PC-9 (cell line): ENCODE results near the gene VANGL2. TPM values are rescaled to one million over a fixed set of nuclear protein-coding genes. Genes with fewer than 3 reads are reported as not detected.

Experiments
- BruUV-seq: library from RNA; stranded (reverse); fragments of 400-500 nt; replicated peaks from 2 replicates; lab custom pipeline; 2021; lab: Mats Ljungman, UMichigan
- CTCF ChIA-PET: fragments of 300-600 bp; sonication (Branson Sonifier 250); formaldehyde crosslinking; loops from one replicate; lab custom pipeline; 2022; ENCODE audit warnings: antibody characterized with exemption; lab: Charles Lee
- POLR2A ChIA-PET: fragments of 300-600 bp; sonication (Branson Sonifier 250); formaldehyde crosslinking; loops from one replicate; lab custom pipeline; 2022; ENCODE audit warnings: antibody characterized with exemption; ENCODE audit not compliant: unreplicated experiment; lab: Charles Lee
- DNase-seq, 2 experiments: peaks; one replicate each; pipeline versions ENCODE4 v3.0.0 to v3.0.0-alpha.2; 2015 to 2022; ENCODE audit warnings: mixed read lengths in 1 of 2
- H2AFZ ChIP-seq: fragments of 200-600 bp; sonication (generic); 2 replicates; pipeline ENCODE4 v1.8.1; 2017; ENCODE audit warnings: antibody characterized with exemption
- H3F3A ChIP-seq: fragments of 200-600 bp; sonication (generic); 2 replicates; pipeline ENCODE4 v1.8.1; 2017; ENCODE audit warnings: antibody characterized with exemption, mild to moderate bottlenecking, low read depth; ENCODE audit not compliant: insufficient read depth
- H3K27ac ChIP-seq: fragments of 200-600 bp; sonication (generic); 2 replicates; pipeline ENCODE4 v1.6.1; 2016; ENCODE audit warnings: mixed run types
- H3K27me3 ChIP-seq: fragments of 200-600 bp; sonication (generic); 2 replicates; pipeline ENCODE4 v1.6.1; 2016; ENCODE audit warnings: low read depth, mixed run types; ENCODE audit not compliant: insufficient read depth
- H3K36me3 ChIP-seq: fragments of 200-600 bp; sonication (generic); 2 replicates; pipeline ENCODE4 v1.6.1; 2016; ENCODE audit warnings: low read depth, mixed run types
- H3K4me1 ChIP-seq: fragments of 200-600 bp; sonication (generic); replicated peaks from 2 replicates; pipeline ENCODE4 v1.6.1; 2016; ENCODE audit warnings: mixed run types; ENCODE audit not compliant: insufficient read depth
- H3K4me2 ChIP-seq: fragments of 200-600 bp; sonication (generic); 2 replicates; pipeline ENCODE4 v1.6.1; 2017; ENCODE audit warnings: mixed run types
- H3K4me3 ChIP-seq: fragments of 200-600 bp; sonication (generic); 2 replicates; pipeline ENCODE4 v1.6.1; 2016; ENCODE audit warnings: mixed run types
- H3K79me2 ChIP-seq: fragments of 200-600 bp; sonication (generic); 2 replicates; pipeline ENCODE4 v1.6.1; 2017; ENCODE audit warnings: low read depth, mixed run types
- H3K9me2 ChIP-seq: fragments of 200-600 bp; sonication (generic); 2 replicates; pipeline ENCODE4 v1.8.1; 2017; ENCODE audit warnings: mild to moderate bottlenecking; ENCODE audit not compliant: insufficient read depth
- H3K9me3 ChIP-seq: fragments of 200-600 bp; sonication (generic); 2 replicates; pipeline ENCODE4 v1.8.1; 2016; ENCODE audit warnings: low read depth; ENCODE audit not compliant: insufficient read depth
- H4K20me1 ChIP-seq: fragments of 200-600 bp; sonication (generic); 2 replicates; pipeline ENCODE4 v1.8.1; 2017; ENCODE audit not compliant: insufficient read depth
- CTCF ChIP-seq: fragments of 200-600 bp; sonication (generic); conservative IDR thresholded peaks from 2 replicates; pipeline ENCODE4 v1.6.1; 2017; ENCODE audit warnings: mixed run types, antibody characterized with exemption, mild to moderate bottlenecking, moderate library complexity
- EZH2 ChIP-seq: fragments of 200-600 bp; sonication (generic); IDR thresholded peaks from 2 replicates; pipeline ENCODE4 v1.8.0; 2017; ENCODE audit warnings: antibody characterized with exemption, low read depth
- intact Hi-C: fragments of 100-400 bp; cut with micrococcal nuclease; formaldehyde crosslinking; loops from one replicate; pipeline ENCODE4 v1.10.0; 2022; ENCODE audit not compliant: unreplicated experiment
- total RNA-seq: library from RNA; stranded (reverse); gene quantifications from 2 replicates; pipeline ENCODE4 v1.2.3, GENCODE V29; 2021

The VANGL2 gene
- total RNA-seq, 1 experiment from 2014 or later: 12.4 TPM

DNA sequence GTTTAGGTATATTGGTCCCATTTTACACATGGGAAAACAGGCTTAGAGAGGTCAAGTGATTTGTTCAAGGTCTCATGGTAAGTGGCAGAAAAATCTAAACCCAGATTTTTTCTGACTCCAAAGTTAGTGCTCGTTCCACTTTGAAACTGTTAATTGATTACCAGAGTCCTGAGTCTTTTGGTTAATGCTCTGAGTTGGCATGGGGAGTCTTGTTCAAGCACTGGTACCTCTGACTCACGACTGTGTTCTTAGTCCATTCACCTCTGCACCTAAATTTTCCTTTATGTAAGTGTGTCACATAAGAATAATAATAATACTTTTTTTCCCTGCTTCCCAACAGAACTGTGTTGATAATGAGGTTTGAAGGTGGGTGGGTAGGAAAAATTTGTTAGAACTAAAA is 59.3 kb downstream of the VANGL2 start:
- Histone ChIP-seq H3K27ac (no peak overlapping the region), H4K20me1 (no peaks in the 10 kb centered on the region), H3K4me3 (no peak overlapping the region), H3K4me1 (no peaks in the 10 kb centered on the region), H3K79me2 (no peaks in the 10 kb centered on the region), H3K36me3 (no peaks in the 10 kb centered on the region), H3K9me3 (no peaks in the 10 kb centered on the region), H2AFZ (no peak overlapping the region), H3K9me2 (no peaks in the 10 kb centered on the region), H3F3A (no peaks in the 10 kb centered on the region), H3K27me3 (peaks cover 31% of the 10 kb centered on the region; the same call in 1 of the 2 replicates), H3K4me2 (no peak overlapping the region)
- CTCF ChIA-PET: no interaction called here
- no peak for TF ChIP-seq CTCF
- TF ChIP-seq EZH2: no peak
- POLR2A ChIA-PET: no interaction called here
- intact Hi-C loops: loop anchor here (10.0 kb wide), 1 partner anchor 55 kb away; no protein-coding TSS in a partner anchor
- BruUV-seq: no TSS peak
- DNase-seq: no peak

GRCh38 chr1:160460214-160460642 is 59.9 kb downstream of the VANGL2 start:
- H3F3A ChIP-seq: no peaks in the 10 kb centered on the region

GRCh38 chr1:160460683-160461287 is 60.4 kb downstream of the VANGL2 start:
- Histone ChIP-seq H3F3A (no peaks in the 10 kb centered on the region), H3K79me2 (no peaks in the 10 kb centered on the region), H3K27ac (no peak overlapping the region), H3K9me2 (no peaks in the 10 kb centered on the region), H2AFZ (no peak overlapping the region), H3K36me3 (no peaks in the 10 kb centered on the region), H3K27me3 (peaks cover 33% of the 10 kb centered on the region; the same call in 1 of the 2 replicates), H3K9me3 (no peaks in the 10 kb centered on the region), H3K4me1 (no peaks in the 10 kb centered on the region), H3K4me3 (no peak overlapping the region), H3K4me2 (no peak overlapping the region), H4K20me1 (no peaks in the 10 kb centered on the region)
- BruUV-seq: no TSS peak
- DNase-seq: no peak
- no peak for TF ChIP-seq CTCF
- TF ChIP-seq EZH2: no peak
- intact Hi-C loops: loop anchor here (10.0 kb wide), 1 partner anchor 54 kb away; no protein-coding TSS in a partner anchor
- ChIA-PET CTCF (no interaction called here), POLR2A (no interaction called here)

More at GRCh38 chr1:160460214-160460642, 59.9 kb downstream of the VANGL2 start:
- no TSS peak for BruUV-seq
- CTCF ChIA-PET: no interaction called here
- no peak for DNase-seq
- H3K79me2 ChIP-seq: no peaks in the 10 kb centered on the region
- no peak overlapping the region for H3K4me3 ChIP-seq
- no peaks in the 10 kb centered on the region for H3K4me1 ChIP-seq
- TF ChIP-seq EZH2 (no peak), CTCF (no peak)
- POLR2A ChIA-PET: no interaction called here
- intact Hi-C loops: loop anchor here (10.0 kb wide), 1 partner anchor 55 kb away; no protein-coding TSS in a partner anchor
- no peaks in the 10 kb centered on the region for H3K36me3 ChIP-seq
- H2AFZ ChIP-seq: no peak overlapping the region
- no peaks in the 10 kb centered on the region for H3K9me2 ChIP-seq
- H3K9me3 ChIP-seq: no peaks in the 10 kb centered on the region
- no peaks in the 10 kb centered on the region for H4K20me1 ChIP-seq
- H3K27ac ChIP-seq: no peak overlapping the region
- H3K4me2 ChIP-seq: no peak overlapping the region
- H3K27me3 ChIP-seq: peaks cover 33% of the 10 kb centered on the region; the same call in 1 of the 2 replicates
